B cell (primary cell): ENCODE results near the gene PNMA5. TPM values are rescaled to one million over a fixed set of nuclear protein-coding genes. Genes with fewer than 3 reads are reported as not detected.
"Not testable (repeated sequence)": the region's sequence is repeated elsewhere in the genome, so short reads cannot be mapped to it uniquely, and the experiment has no call there.

Experiments used
- ATAC-seq: fragments of 200-7000 bp; cut with Tn5 transposase; one replicate; pipeline ENCODE4 v1.10.0; 2021; ENCODE audit warnings: low read depth, mild to moderate bottlenecking, moderate number of reproducible peaks, moderate library complexity
- CTCF ChIA-PET: fragments of 350-600 bp; sonication (Branson Sonifier 250); formaldehyde crosslinking; loops from one replicate; lab custom pipeline; 2021; ENCODE audit warnings: antibody characterized with exemption, inconsistent platforms; lab: Charles Lee
- POLR2A ChIA-PET: fragments of 350-600 bp; sonication (Branson Sonifier 250); formaldehyde crosslinking; loops from one replicate; lab custom pipeline; 2021; ENCODE audit warnings: antibody characterized with exemption; lab: Charles Lee
- DNase-seq: peaks from one replicate; pipeline ENCODE4 v3.0.0; 2013
- H2AFZ ChIP-seq: 2 replicates; pipeline ENCODE4 v1.6.1; 2012; ENCODE audit warnings: mild to moderate bottlenecking, low read depth, low read length; ENCODE audit not compliant: insufficient read depth, poor library complexity, severe bottlenecking
- H3K27ac ChIP-seq, 2 donors: 1 replicate in 1 of 2; 2 replicates in 1 of 2; pipeline ENCODE4 v1.5.1; 2012 to 2013; ENCODE audit warnings: low read length in 2 of 2, mild to moderate bottlenecking in 2 of 2, moderate library complexity in 1 of 2
- H3K27me3 ChIP-seq, 4 experiments: fragments of 200-600 bp in 1 of 4; sonication (generic) in 1 of 4; replicated peaks in 1 of 4; 1 replicate in 2 of 4; 2 replicates in 2 of 4; pipeline versions ENCODE4 v1.6.1 to v1.7.0; 2013 to 2016; ENCODE audit warnings: low read length in 3 of 4, mild to moderate bottlenecking in 2 of 4, mixed read lengths in 1 of 4, moderate library complexity in 1 of 4; ENCODE audit not compliant: insufficient read depth in 4 of 4, control insufficient read depth in 3 of 4; ENCODE audit errors: control extremely low read depth in 1 of 4
- H3K36me3 ChIP-seq, 2 experiments: replicated peaks in 1 of 2; 1 replicate in 1 of 2; 2 replicates in 1 of 2; pipeline versions ENCODE4 v1.6.1 to v1.7.1; 2013; ENCODE audit warnings: low read length in 1 of 2; ENCODE audit not compliant: insufficient read depth in 2 of 2, control insufficient read depth in 1 of 2; ENCODE audit errors: control extremely low read depth in 1 of 2, extremely low read depth in 1 of 2
- H3K4me1 ChIP-seq, 2 donors: fragments of 200-600 bp in 1 of 2; sonication (generic) in 1 of 2; 1 replicate in 1 of 2; 2 replicates in 1 of 2; pipeline versions ENCODE4 v1.5.1 to v1.6.1; 2013 to 2017; ENCODE audit warnings: low read length in 2 of 2; ENCODE audit not compliant: control insufficient read depth in 2 of 2, insufficient read depth in 2 of 2
- H3K4me2 ChIP-seq: replicated peaks from 2 replicates; pipeline ENCODE3; 2012; ENCODE audit warnings: mild to moderate bottlenecking, low read depth, low read length; ENCODE audit not compliant: poor library complexity, severe bottlenecking
- H3K4me3 ChIP-seq, 5 experiments: fragments of 200-600 bp in 1 of 5; sonication (generic) in 1 of 5; 1 replicate in 3 of 5; 2 replicates in 2 of 5; pipeline versions ENCODE4 v1.5.1 to v1.7.0; 2011 to 2016; ENCODE audit warnings: low read length in 4 of 5, mild to moderate bottlenecking in 4 of 5, low read depth in 2 of 5, control low read depth in 1 of 5, moderate library complexity in 1 of 5; ENCODE audit not compliant: insufficient read depth in 1 of 5; ENCODE audit errors: control extremely low read depth in 1 of 5, extremely low read depth in 1 of 5
- H3K79me2 ChIP-seq: fragments of 200-600 bp; sonication (generic); one replicate; pipeline ENCODE4 v1.6.0; 2016; ENCODE audit warnings: low read length; ENCODE audit not compliant: control insufficient read depth, insufficient read depth
- H3K9ac ChIP-seq: fragments of 200-600 bp; sonication (generic); 2 replicates; pipeline ENCODE4 v1.6.1; 2017; ENCODE audit warnings: mild to moderate bottlenecking, low read length, moderate library complexity
- H3K9me3 ChIP-seq, 3 donors: one replicate each; pipeline versions ENCODE4 v1.6.1 to v1.7.1; 2013; ENCODE audit warnings: low read length in 2 of 3; ENCODE audit not compliant: control insufficient read depth in 2 of 3, insufficient read depth in 1 of 3; ENCODE audit errors: control extremely low read depth in 1 of 3
- H4K20me1 ChIP-seq: 2 replicates; pipeline ENCODE4 v1.6.0; 2012; ENCODE audit warnings: mild to moderate bottlenecking, low read length; ENCODE audit not compliant: insufficient read depth, control insufficient read depth, poor library complexity, severe bottlenecking
- H3K27ac Mint-ChIP-seq: one replicate; pipeline ENCODE4 v1.8.0; 2021; ENCODE audit warnings: mixed read lengths
- H3K27me3 Mint-ChIP-seq: one replicate; pipeline ENCODE4 v1.8.0; 2021; ENCODE audit warnings: mixed read lengths
- H3K4me1 Mint-ChIP-seq: one replicate; pipeline ENCODE4 v1.8.0; 2021; ENCODE audit warnings: mixed read lengths
- H3K4me3 Mint-ChIP-seq: one replicate; pipeline ENCODE4 v1.8.0; 2021; ENCODE audit warnings: mixed read lengths
- H3K9me3 Mint-ChIP-seq: one replicate; pipeline ENCODE4 v1.8.0; 2022; ENCODE audit warnings: mixed read lengths; ENCODE audit not compliant: insufficient read depth
- EZH2 ChIP-seq: IDR thresholded peaks from 2 replicates; pipeline ENCODE4 v1.6.1; 2012; ENCODE audit warnings: borderline replicate concordance, low read depth, mild to moderate bottlenecking, moderate library complexity, low read length; ENCODE audit not compliant: insufficient read depth, poor library complexity, severe bottlenecking
- WGBS: methylation state at CpG from one replicate; pipeline ENCODE4 v1.1.5; 2013; ENCODE audit warnings: missing lambda C conversion rate; ENCODE audit not compliant: insufficient coverage; 5-methylcytosine and 5-hydroxymethylcytosine counted together
- intact Hi-C: fragments of 100-400 bp; cut with micrococcal nuclease; formaldehyde crosslinking; loops from one replicate; pipeline ENCODE4 v1.10.0; 2022
- polyA plus RNA-seq: library from polyadenylated mRNA; depleted of rRNA; stranded (reverse); fragments of >200 nt; gene quantifications from 2 replicates; pipeline ENCODE4 v1.2.3, GENCODE V29; 2012
- total RNA-seq, 2 donors: library from RNA; stranded (reverse); fragments of 120-200 nt in 1 of 2; gene quantifications; 1 replicate in 1 of 2; 2 replicates in 1 of 2; pipeline versions ENCODE4 v1.2.3 to v1.2.4, GENCODE V29; 2013 to 2022
- TF ChIP-seq, protein P1 (sequence below): fragments of 200-600 bp; IDR thresholded peaks from one replicate; pipeline ENCODE4 v1.8.0; 2022; ENCODE audit warnings: antibody characterized with exemption, mild to moderate bottlenecking

Gene PNMA5
- total and polyA plus RNA-seq, 2 donors (not counting 1 experiment from before 2014, with no cell fraction given): 0.49 to 0.62 TPM

DNA sequence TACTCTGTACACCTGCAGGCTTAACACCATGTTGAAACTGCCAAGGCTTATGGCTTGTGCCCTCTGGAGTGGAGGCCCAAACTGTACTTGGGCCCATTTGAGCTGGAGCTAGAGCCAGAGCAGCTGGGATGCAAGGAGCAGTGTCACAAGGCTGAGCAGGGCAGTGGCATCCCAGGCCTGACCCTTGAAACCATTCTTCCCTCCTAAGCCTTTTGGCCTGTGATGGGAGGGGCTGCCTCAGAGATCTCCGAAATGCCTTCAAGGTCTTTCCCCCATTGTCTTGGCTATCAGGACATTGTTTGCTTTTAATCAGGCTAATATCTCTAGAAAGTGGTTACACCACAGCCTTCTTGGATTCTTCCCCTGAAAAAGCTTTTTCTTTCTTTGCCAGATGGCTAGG lies 10.9 kb upstream of the PNMA5 start:
- no peak overlapping the region for H3K4me3 ChIP-seq
- ATAC-seq (no peak), DNase-seq (no peak)
- H3K9me3 Mint-ChIP-seq: no peaks in the 10 kb centered on the region
- TF ChIP-seq, protein P1, sequence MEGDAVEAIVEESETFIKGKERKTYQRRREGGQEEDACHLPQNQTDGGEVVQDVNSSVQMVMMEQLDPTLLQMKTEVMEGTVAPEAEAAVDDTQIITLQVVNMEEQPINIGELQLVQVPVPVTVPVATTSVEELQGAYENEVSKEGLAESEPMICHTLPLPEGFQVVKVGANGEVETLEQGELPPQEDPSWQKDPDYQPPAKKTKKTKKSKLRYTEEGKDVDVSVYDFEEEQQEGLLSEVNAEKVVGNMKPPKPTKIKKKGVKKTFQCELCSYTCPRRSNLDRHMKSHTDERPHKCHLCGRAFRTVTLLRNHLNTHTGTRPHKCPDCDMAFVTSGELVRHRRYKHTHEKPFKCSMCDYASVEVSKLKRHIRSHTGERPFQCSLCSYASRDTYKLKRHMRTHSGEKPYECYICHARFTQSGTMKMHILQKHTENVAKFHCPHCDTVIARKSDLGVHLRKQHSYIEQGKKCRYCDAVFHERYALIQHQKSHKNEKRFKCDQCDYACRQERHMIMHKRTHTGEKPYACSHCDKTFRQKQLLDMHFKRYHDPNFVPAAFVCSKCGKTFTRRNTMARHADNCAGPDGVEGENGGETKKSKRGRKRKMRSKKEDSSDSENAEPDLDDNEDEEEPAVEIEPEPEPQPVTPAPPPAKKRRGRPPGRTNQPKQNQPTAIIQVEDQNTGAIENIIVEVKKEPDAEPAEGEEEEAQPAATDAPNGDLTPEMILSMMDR: no peak
- TF ChIP-seq EZH2: no peak
- H3K27me3 Mint-ChIP-seq: peaks cover 20% of the 10 kb centered on the region
- no peak overlapping the region for H3K27ac ChIP-seq
- no peaks in the 10 kb centered on the region for H4K20me1 ChIP-seq
- intact Hi-C loops: no loop called here
- H3K4me1 Mint-ChIP-seq: no peaks in the 10 kb centered on the region
- POLR2A ChIA-PET: no interaction called here
- no peak overlapping the region for H3K27ac Mint-ChIP-seq
- H3K9ac ChIP-seq: no peak overlapping the region
- H3K4me3 Mint-ChIP-seq: no peak overlapping the region
- no peaks in the 10 kb centered on the region for H3K27me3 ChIP-seq
- CTCF ChIA-PET: no interaction called here
- no CpG with 5 or more reads among the region's 1 CpG for WGBS
- no peaks in the 10 kb centered on the region for H3K36me3 ChIP-seq
- no peaks in the 10 kb centered on the region for H3K79me2 ChIP-seq
- no peak overlapping the region for H2AFZ ChIP-seq
- no peaks in the 10 kb centered on the region for H3K9me3 ChIP-seq
- no peak overlapping the region for H3K4me2 ChIP-seq
- no peaks in the 10 kb centered on the region for H3K4me1 ChIP-seq

GRCh38 chrX:153003981-153004380 lies 10.1 kb upstream of the PNMA5 start:
- Histone ChIP-seq H3K4me3 (no peak overlapping the region), H3K4me2 (no peak overlapping the region), H3K27ac (no peak overlapping the region), H3K36me3 (no peaks in the 10 kb centered on the region), H3K79me2 (no peaks in the 10 kb centered on the region), H3K9ac (no peak overlapping the region), H3K9me3 (no peaks in the 10 kb centered on the region), H3K4me1 (no peaks in the 10 kb centered on the region), H4K20me1 (no peaks in the 10 kb centered on the region), H3K27me3 (no peaks in the 10 kb centered on the region), H2AFZ (no peak overlapping the region)
- DNase-seq (no peak), ATAC-seq (no peak)
- TF ChIP-seq, protein P1: no peak
- TF ChIP-seq EZH2: no peak
- no peaks in the 10 kb centered on the region for H3K4me1 Mint-ChIP-seq
- CTCF ChIA-PET: no interaction called here
- no peak overlapping the region for H3K4me3 Mint-ChIP-seq
- 83% methylated on average over 1 of the region's 4 CpGs for WGBS
- intact Hi-C loops: no loop called here
- POLR2A ChIA-PET: no interaction called here
- peaks cover 20% of the 10 kb centered on the region for H3K27me3 Mint-ChIP-seq
- no peaks in the 10 kb centered on the region for H3K9me3 Mint-ChIP-seq
- H3K27ac Mint-ChIP-seq: no peak overlapping the region

DNA sequence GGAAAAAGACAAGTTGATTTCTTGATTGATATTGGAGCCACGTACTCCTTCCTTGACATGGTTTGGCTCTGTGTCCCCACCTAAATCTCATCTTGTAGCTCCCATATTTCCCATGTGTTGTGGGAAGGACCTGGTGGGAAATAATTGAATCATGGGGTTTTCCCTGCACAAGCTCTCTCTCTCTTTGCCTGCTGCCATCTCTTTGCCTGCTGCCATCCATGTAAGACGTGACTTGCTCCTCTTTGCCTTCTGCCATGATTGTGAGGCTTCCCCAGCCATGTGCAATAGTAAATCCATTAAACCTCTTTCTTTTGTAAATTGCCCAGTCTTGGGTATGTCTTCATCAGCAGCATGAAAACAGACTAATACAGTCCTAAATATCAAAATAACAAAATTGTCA lies 8.3 kb upstream of the PNMA5 start:
- H3K9ac ChIP-seq, CTCF ChIA-PET, H3K4me2 ChIP-seq, H3K9me3 ChIP-seq, H4K20me1 ChIP-seq, H3K27ac Mint-ChIP-seq, ATAC-seq, H2AFZ ChIP-seq, H3K9me3 Mint-ChIP-seq, H3K36me3 ChIP-seq, H3K4me3 Mint-ChIP-seq, H3K4me1 Mint-ChIP-seq, intact Hi-C loops, DNase-seq, H3K27ac ChIP-seq, H3K79me2 ChIP-seq, H3K4me3 ChIP-seq, POLR2A ChIA-PET, H3K27me3 ChIP-seq, H3K4me1 ChIP-seq: not testable (repeated sequence)
- peaks cover 12% of the 10 kb centered on the region for H3K27me3 Mint-ChIP-seq
- 100% methylated on average over 1 of the region's 2 CpGs for WGBS
